ENCODE results near the gene DEGS2. TPM values are rescaled to one million over a fixed set of nuclear protein-coding genes. Genes with fewer than 3 reads are reported as not detected.

DEGS2 gene
- total RNA-seq, 1 experiment from 2014 or later = 0.11 TPM

DNA sequence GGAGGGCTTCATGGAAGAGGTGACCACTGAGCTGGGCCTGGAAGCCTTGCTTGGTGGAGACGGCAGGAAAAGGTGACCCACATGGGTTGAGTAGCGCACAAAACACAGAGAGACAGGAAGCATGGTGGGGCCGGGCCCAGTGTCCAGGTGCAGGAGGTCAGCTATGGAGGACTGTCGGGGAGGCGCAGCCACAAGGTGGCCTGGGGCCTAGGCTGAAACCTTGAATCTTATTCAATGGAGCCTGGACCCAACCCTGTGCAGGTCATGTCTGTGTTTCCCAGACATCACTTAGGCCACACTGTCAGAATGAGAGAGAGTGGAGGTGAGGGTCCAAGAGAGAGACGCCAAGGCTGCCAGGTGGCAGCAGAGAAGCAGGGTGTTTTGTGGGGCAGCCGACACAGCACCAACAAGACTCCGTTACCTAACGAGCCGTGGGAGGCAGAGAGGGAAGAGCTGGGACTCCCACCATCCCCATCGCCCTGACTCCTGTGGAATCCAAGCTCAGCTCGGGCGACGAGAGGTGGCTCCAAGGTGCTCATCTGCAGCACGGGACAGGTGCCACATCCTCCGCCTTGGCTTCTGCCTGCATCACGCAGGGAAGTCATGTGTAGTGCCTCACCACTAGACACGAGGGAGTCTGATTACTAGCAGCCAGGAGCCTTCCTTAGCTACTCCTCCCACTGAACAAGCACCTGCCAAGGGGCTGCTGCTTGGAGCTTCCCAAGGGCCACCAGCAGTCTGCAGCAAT lies 38.7 kb downstream of the DEGS2 start:
- no TSS peak for BruUV-seq (replicated peaks)

DNA sequence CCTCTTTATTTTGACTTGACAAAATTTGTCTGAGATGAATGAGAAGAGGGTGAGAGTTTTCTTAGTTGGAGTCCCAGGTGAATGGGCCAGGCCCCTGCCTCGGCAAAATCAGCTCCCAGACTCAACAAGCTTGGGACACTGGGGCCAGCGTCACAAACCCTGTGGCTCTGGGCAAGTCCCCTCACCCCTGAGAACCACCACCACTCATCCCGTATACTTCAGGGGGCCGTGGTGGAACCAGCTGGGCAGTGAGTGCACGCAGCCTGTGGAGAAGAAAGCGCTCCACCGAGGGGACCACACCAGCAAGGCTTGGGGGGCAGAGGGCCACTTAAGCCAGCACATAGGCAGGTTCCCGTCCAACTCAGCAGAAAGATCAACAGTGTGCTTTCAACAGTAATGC lies 40.2 kb downstream of the DEGS2 start:
- Histone ChIP-seq H3K79me2 (ENCODE audit: low read depth) (no peaks in the 10 kb centered on the region), H3K27me3 (ENCODE audit: insufficient read depth, low read depth) (no peaks in the 10 kb centered on the region), H3K36me3 (ENCODE audit: low read depth) (no peaks in the 10 kb centered on the region), H3K4me2 (no peak overlapping the region), H3K4me3 (no peak overlapping the region), H2AFZ (no peak overlapping the region), H3K9me2 (ENCODE audit: insufficient read depth) (no peaks in the 10 kb centered on the region), H4K20me1 (ENCODE audit: insufficient read depth) (no peaks in the 10 kb centered on the region), H3K27ac (no peak overlapping the region), H3K4me1 (replicated peaks; ENCODE audit: insufficient read depth) (no peaks in the 10 kb centered on the region), H3K9me3 (ENCODE audit: insufficient read depth, low read depth) (no peaks in the 10 kb centered on the region), H3F3A (ENCODE audit: insufficient read depth, low read depth) (no peaks in the 10 kb centered on the region)
- BruUV-seq (replicated peaks) = no TSS peak
- intact Hi-C loops (cut with micrococcal nuclease; ENCODE audit: unreplicated experiment) = no loop called here
- no peak for DNase-seq
- TF ChIP-seq EZH2 (IDR thresholded peaks at IDR 0.05; ENCODE audit: low read depth) = no peak
- TF ChIP-seq, protein P1, sequence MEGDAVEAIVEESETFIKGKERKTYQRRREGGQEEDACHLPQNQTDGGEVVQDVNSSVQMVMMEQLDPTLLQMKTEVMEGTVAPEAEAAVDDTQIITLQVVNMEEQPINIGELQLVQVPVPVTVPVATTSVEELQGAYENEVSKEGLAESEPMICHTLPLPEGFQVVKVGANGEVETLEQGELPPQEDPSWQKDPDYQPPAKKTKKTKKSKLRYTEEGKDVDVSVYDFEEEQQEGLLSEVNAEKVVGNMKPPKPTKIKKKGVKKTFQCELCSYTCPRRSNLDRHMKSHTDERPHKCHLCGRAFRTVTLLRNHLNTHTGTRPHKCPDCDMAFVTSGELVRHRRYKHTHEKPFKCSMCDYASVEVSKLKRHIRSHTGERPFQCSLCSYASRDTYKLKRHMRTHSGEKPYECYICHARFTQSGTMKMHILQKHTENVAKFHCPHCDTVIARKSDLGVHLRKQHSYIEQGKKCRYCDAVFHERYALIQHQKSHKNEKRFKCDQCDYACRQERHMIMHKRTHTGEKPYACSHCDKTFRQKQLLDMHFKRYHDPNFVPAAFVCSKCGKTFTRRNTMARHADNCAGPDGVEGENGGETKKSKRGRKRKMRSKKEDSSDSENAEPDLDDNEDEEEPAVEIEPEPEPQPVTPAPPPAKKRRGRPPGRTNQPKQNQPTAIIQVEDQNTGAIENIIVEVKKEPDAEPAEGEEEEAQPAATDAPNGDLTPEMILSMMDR (conservative IDR thresholded peaks at IDR 0.05) = no peak
- ChIA-PET CTCF (no interaction called here), POLR2A (ENCODE audit: unreplicated experiment) (no interaction called here)

More for the DNA sequence above, 38.7 kb downstream of the DEGS2 start:
- TF ChIP-seq EZH2 (IDR thresholded peaks at IDR 0.05; ENCODE audit: low read depth) = no peak
- TF ChIP-seq, protein P1 (conservative IDR thresholded peaks at IDR 0.05) = no peak
- Histone ChIP-seq H4K20me1 (ENCODE audit: insufficient read depth) (no peaks in the 10 kb centered on the region), H3F3A (ENCODE audit: insufficient read depth, low read depth) (no peaks in the 10 kb centered on the region), H3K4me3 (no peak overlapping the region), H3K4me2 (no peak overlapping the region), H3K27ac (no peak overlapping the region), H3K9me3 (ENCODE audit: insufficient read depth, low read depth) (no peaks in the 10 kb centered on the region), H3K27me3 (ENCODE audit: insufficient read depth, low read depth) (no peaks in the 10 kb centered on the region), H3K79me2 (ENCODE audit: low read depth) (no peaks in the 10 kb centered on the region), H3K36me3 (ENCODE audit: low read depth) (no peaks in the 10 kb centered on the region), H2AFZ (no peak overlapping the region), H3K4me1 (replicated peaks; ENCODE audit: insufficient read depth) (no peaks in the 10 kb centered on the region), H3K9me2 (ENCODE audit: insufficient read depth) (no peaks in the 10 kb centered on the region)
- DNase-seq = no peak
- intact Hi-C loops (cut with micrococcal nuclease; ENCODE audit: unreplicated experiment) = no loop called here
- POLR2A ChIA-PET (ENCODE audit: unreplicated experiment) = no interaction called here
- CTCF ChIA-PET = interaction anchor here (0.6 kb wide), 1 partner anchor 221 kb away, joined by 3 read pairs; no protein-coding TSS in a partner anchor

DNA sequence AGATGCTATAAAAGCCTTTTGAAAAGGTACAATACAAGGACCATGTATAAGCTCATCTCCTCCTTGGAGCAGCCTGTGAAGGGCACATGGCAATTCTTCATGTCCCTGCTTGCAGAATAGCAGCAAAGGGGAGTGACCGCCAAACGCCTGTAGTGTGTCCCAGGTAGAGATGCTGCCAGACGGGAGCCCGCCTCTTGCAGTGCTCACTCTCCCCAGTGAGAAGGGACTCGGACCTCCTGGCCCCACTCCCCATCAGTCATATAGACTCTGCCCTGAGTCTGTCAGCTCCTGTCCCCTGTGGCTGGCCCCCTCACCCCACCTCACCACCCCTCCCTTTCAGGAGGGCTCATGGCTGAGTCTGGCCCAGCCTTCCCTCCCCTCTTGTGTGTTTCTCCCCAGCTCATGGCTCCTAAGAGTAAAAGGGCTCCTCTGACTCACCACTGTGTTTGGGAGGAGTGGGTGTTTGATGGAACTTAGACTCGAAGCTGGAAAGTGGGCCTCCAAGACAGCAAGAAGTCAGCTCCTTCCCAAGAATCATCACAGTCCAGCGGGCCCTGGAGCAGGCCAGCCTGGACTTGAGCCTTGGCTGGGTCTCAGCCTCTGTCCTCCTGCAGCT lies 40.9 kb downstream of the DEGS2 start:
- Histone ChIP-seq H3K36me3 (ENCODE audit: low read depth) (no peaks in the 10 kb centered on the region), H3K27me3 (ENCODE audit: insufficient read depth, low read depth) (no peaks in the 10 kb centered on the region), H3K9me2 (ENCODE audit: insufficient read depth) (no peaks in the 10 kb centered on the region), H3K27ac (no peak overlapping the region), H3K4me2 (no peak overlapping the region), H3K4me1 (replicated peaks; ENCODE audit: insufficient read depth) (no peaks in the 10 kb centered on the region), H3F3A (ENCODE audit: insufficient read depth, low read depth) (no peaks in the 10 kb centered on the region), H3K4me3 (no peak overlapping the region), H3K9me3 (ENCODE audit: insufficient read depth, low read depth) (no peaks in the 10 kb centered on the region), H3K79me2 (ENCODE audit: low read depth) (no peaks in the 10 kb centered on the region), H4K20me1 (ENCODE audit: insufficient read depth) (no peaks in the 10 kb centered on the region), H2AFZ (no peak overlapping the region)
- TF ChIP-seq, protein P1 (conservative IDR thresholded peaks at IDR 0.05) = no peak
- no peak for TF ChIP-seq EZH2 (IDR thresholded peaks at IDR 0.05; ENCODE audit: low read depth)
- ChIA-PET POLR2A (ENCODE audit: unreplicated experiment) (no interaction called here), CTCF (no interaction called here)
- intact Hi-C loops (cut with micrococcal nuclease; ENCODE audit: unreplicated experiment) = no loop called here
- BruUV-seq (replicated peaks) = no TSS peak
- DNase-seq = no peak
